Peyer's patch (tissue), 4 donors: Measurements from ENCODE around the gene RLF. TPM values are rescaled to one million over a fixed set of nuclear protein-coding genes. Genes with fewer than 3 reads are reported as not detected.

ENCODE experiments used
- DNase-seq, 3 donors: peaks; one replicate each; pipeline ENCODE4 v3.0.0-alpha.2; 2017 to 2019
- H3K27ac ChIP-seq, 4 donors: fragments of 200-600 bp; sonication (generic); one replicate each; pipeline ENCODE4 v1.5.1; 2016 to 2019
- H3K27me3 ChIP-seq, 2 donors: fragments of 200-600 bp; sonication (generic); one replicate each; pipeline ENCODE4 v1.5.1; 2019
- H3K36me3 ChIP-seq, 3 donors: fragments of 200-600 bp; sonication (generic); one replicate each; pipeline ENCODE4 v1.5.1; 2016 to 2019
- H3K4me1 ChIP-seq, 4 donors: fragments of 200-600 bp; sonication (generic); one replicate each; pipeline ENCODE4 v1.5.1; 2016 to 2019
- H3K4me3 ChIP-seq, 4 donors: fragments of 200-600 bp; sonication (generic); 1 replicate in 3 of 4; 2 replicates in 1 of 4; pipeline ENCODE4 v1.5.1; 2016 to 2019; ENCODE audit warnings: mild to moderate bottlenecking in 1 of 4
- H3K9me3 ChIP-seq, 4 donors: fragments of 200-600 bp; sonication (generic); one replicate each; pipeline ENCODE4 v1.5.1; 2016 to 2019; ENCODE audit warnings: mild to moderate bottlenecking in 1 of 4
- CTCF ChIP-seq, 6 experiments: fragments of 450-650 bp in 4 of 6; fragments of 200-600 bp in 2 of 6; sonication (generic) in 1 of 6; IDR thresholded peaks; one replicate each; pipeline ENCODE4 v1.5.1; 2017 to 2019; ENCODE audit warnings: antibody characterized with exemption in 6 of 6, mild to moderate bottlenecking in 3 of 6, moderate library complexity in 1 of 6
- POLR2A ChIP-seq, 2 donors: fragments of 450-650 bp; IDR thresholded peaks; one replicate each; pipeline ENCODE4 v1.5.1; 2017; ENCODE audit warnings: antibody characterized with exemption in 2 of 2, mild to moderate bottlenecking in 2 of 2, moderate library complexity in 2 of 2
- total RNA-seq, 4 donors: library from RNA; depleted of rRNA; stranded (reverse); fragments of >200 nt; gene quantifications; one replicate each; pipeline ENCODE4 v1.1.0, GENCODE V29; 2016

Gene RLF
- total RNA-seq, 4 donors from 2014 or later = 10.5 to 15.8 (median 13.4) TPM

- Histone ChIP-seq H3K9me3 (no peaks in the 10 kb centered on the region), H3K4me1 (peaks cover 0 to 22% (median 4%) of the 10 kb centered on the region in 4 donors), H3K4me3 (peak overlapping the region; percentile 76 to 92 (median 84)), H3K36me3 (no peaks in the 10 kb centered on the region), H3K27ac (peak overlapping the region; percentile 84 to 92 (median 89)), H3K27me3 (no peaks in the 10 kb centered on the region)
- TF ChIP-seq CTCF (IDR thresholded peaks at IDR 0.05) (no peak), POLR2A (IDR thresholded peaks at IDR 0.05) (no peak)
- DNase-seq = no peak
Measured at GRCh38 chr1:40160806-40161124, 422 bp upstream of the RLF start.

GRCh38 chr1:40161888-40162397, 756 bp downstream of the RLF start:
- peak in 1 of 3 donors; percentile 40 for DNase-seq
- TF ChIP-seq CTCF (IDR thresholded peaks at IDR 0.05) (no peak), POLR2A (IDR thresholded peaks at IDR 0.05) (no peak)
- Histone ChIP-seq H3K4me1 (peaks cover 0 to 22% (median 4%) of the 10 kb centered on the region in 4 donors), H3K4me3 (peak overlapping the region; percentile 76 to 92 (median 84)), H3K27me3 (no peaks in the 10 kb centered on the region), H3K9me3 (no peaks in the 10 kb centered on the region), H3K27ac (peak overlapping the region; percentile 84 to 92 (median 89)), H3K36me3 (no peaks in the 10 kb centered on the region)

- Histone ChIP-seq H3K9me3 (no peaks in the 10 kb centered on the region), H3K4me1 (peaks cover 0 to 22% (median 4%) of the 10 kb centered on the region in 4 donors), H3K27ac (no peak overlapping the region), H3K36me3 (no peaks in the 10 kb centered on the region), H3K4me3 (peak overlapping the region; percentile 76 to 92 (median 84)), H3K27me3 (no peaks in the 10 kb centered on the region)
- DNase-seq = no peak
- TF ChIP-seq CTCF (IDR thresholded peaks at IDR 0.05) (no peak), POLR2A (IDR thresholded peaks at IDR 0.05) (no peak)
Measured at GRCh38 chr1:40162753-40163441, 1.7 kb downstream of the RLF start.

GRCh38 chr1:40167317-40167716, 6.1 kb downstream of the RLF start:
- no peaks in the 10 kb centered on the region for H3K9me3 ChIP-seq
- H3K27ac ChIP-seq = no peak overlapping the region
- H3K4me3 ChIP-seq = no peak overlapping the region
- peaks cover 0 to 20% (median 4%) of the 10 kb centered on the region in 4 donors for H3K4me1 ChIP-seq
- no peaks in the 10 kb centered on the region for H3K27me3 ChIP-seq
- no peak for DNase-seq
- no peak for TF ChIP-seq POLR2A (IDR thresholded peaks at IDR 0.05)
- no peak for TF ChIP-seq CTCF (IDR thresholded peaks at IDR 0.05)
- no peaks in the 10 kb centered on the region for H3K36me3 ChIP-seq

- H3K36me3 ChIP-seq = no peaks in the 10 kb centered on the region
- no peak overlapping the region for H3K4me3 ChIP-seq
- H3K9me3 ChIP-seq = no peaks in the 10 kb centered on the region
- no peaks in the 10 kb centered on the region for H3K4me1 ChIP-seq
- no peak overlapping the region for H3K27ac ChIP-seq
- TF ChIP-seq CTCF (IDR thresholded peaks at IDR 0.05) = no peak
- TF ChIP-seq POLR2A (IDR thresholded peaks at IDR 0.05) = no peak
- no peak for DNase-seq
- H3K27me3 ChIP-seq = no peaks in the 10 kb centered on the region
Measured at GRCh38 chr1:40171036-40171435, 9.8 kb downstream of the RLF start.
